DND-41 (cell line): ENCODE data around the gene RNF112.

Source experiments
- ATAC-seq: fragments of 200-7000 bp; cut with Tn5 transposase; 3 replicates; pipeline ENCODE4 v1.9.1; 2021; ENCODE audit warnings: low read depth; ENCODE audit not compliant: insufficient read depth
- DNase-seq: peaks from one replicate; pipeline ENCODE4 v3.0.0-alpha.2; 2020
- H2AFZ ChIP-seq: 2 replicates; pipeline ENCODE4 v1.6.0; 2012; ENCODE audit warnings: low read depth, low read length
- H3K27ac ChIP-seq: 2 replicates; pipeline ENCODE4 v1.5.1; 2012; ENCODE audit warnings: low read length, inconsistent platforms
- H3K27me3 ChIP-seq: fragments of 200-600 bp; sonication (generic); 2 replicates; pipeline ENCODE4 v1.6.0; 2012; ENCODE audit warnings: low read length, mild to moderate bottlenecking, inconsistent platforms; ENCODE audit not compliant: insufficient read depth, poor library complexity
- H3K36me3 ChIP-seq: 2 replicates; pipeline ENCODE4 v1.5.1; 2012; ENCODE audit warnings: low read length, inconsistent platforms; ENCODE audit not compliant: insufficient read depth
- H3K4me1 ChIP-seq: 2 replicates; pipeline ENCODE4 v1.5.1; 2012; ENCODE audit warnings: mild to moderate bottlenecking, low read length; ENCODE audit not compliant: insufficient read depth
- H3K4me2 ChIP-seq: 2 replicates; pipeline ENCODE4 v1.6.0; 2012; ENCODE audit warnings: mild to moderate bottlenecking, moderate library complexity, low read length, inconsistent platforms; ENCODE audit not compliant: insufficient read depth
- H3K4me3 ChIP-seq, 2 experiments: fragments of 200-600 bp in 1 of 2; shearing (Covaris generic) in 1 of 2; 2 replicates each; pipeline ENCODE4 v1.5.1; 2012 to 2016; ENCODE audit warnings: inconsistent platforms in 2 of 2, low read length in 2 of 2, mild to moderate bottlenecking in 2 of 2, low read depth in 1 of 2, moderate library complexity in 1 of 2
- H3K79me2 ChIP-seq: 2 replicates; pipeline ENCODE4 v1.6.0; 2012; ENCODE audit warnings: low read length, inconsistent platforms; ENCODE audit not compliant: insufficient read depth
- H3K9ac ChIP-seq: 2 replicates; pipeline ENCODE4 v1.6.0; 2012; ENCODE audit warnings: low read depth, mild to moderate bottlenecking, inconsistent platforms, low read length, moderate library complexity
- H3K9me3 ChIP-seq: 2 replicates; pipeline ENCODE4 v1.5.1; 2012; ENCODE audit warnings: low read length, moderate library complexity, mild to moderate bottlenecking, inconsistent platforms; ENCODE audit not compliant: insufficient read depth, severe bottlenecking
- H4K20me1 ChIP-seq: 2 replicates; pipeline ENCODE4 v1.6.0; 2012; ENCODE audit warnings: low read length; ENCODE audit not compliant: insufficient read depth
- EZH2 ChIP-seq: IDR thresholded peaks from 3 replicates; pipeline ENCODE4 v1.6.1; 2012; ENCODE audit warnings: borderline replicate concordance, low read depth, mild to moderate bottlenecking, moderate library complexity, low read length, inconsistent platforms; ENCODE audit not compliant: severe bottlenecking
- TF ChIP-seq, protein P1 (sequence below): IDR thresholded peaks from 2 replicates; pipeline ENCODE4 v1.5.1; 2012; ENCODE audit warnings: borderline replicate concordance, low read length, moderate library complexity, mild to moderate bottlenecking; ENCODE audit not compliant: poor library complexity, severe bottlenecking; ENCODE audit errors: extremely low read depth

RNF112 gene

GRCh38 chr17:19464031-19465026, 53.3 kb downstream of the RNF112 start:
- no peak overlapping the region for H2AFZ ChIP-seq
- no peaks in the 10 kb centered on the region for H3K36me3 ChIP-seq

More at GRCh38 chr17:19464031-19465026, 53.3 kb downstream of the RNF112 start:
- Histone ChIP-seq H3K27ac (no peak overlapping the region), H3K4me1 (no peaks in the 10 kb centered on the region), H3K9ac (no peak overlapping the region), H3K79me2 (no peaks in the 10 kb centered on the region), H4K20me1 (0 out of 2 replicates have a peak, but pooled peaks cover 4% of the 10 kb centered on the region), H3K27me3 (no peaks in the 10 kb centered on the region), H3K4me2 (no peak overlapping the region), H3K4me3 (no peak overlapping the region), H3K9me3 (no peaks in the 10 kb centered on the region)
- DNase-seq (no peak), ATAC-seq (no peak)
- TF ChIP-seq, protein P1, sequence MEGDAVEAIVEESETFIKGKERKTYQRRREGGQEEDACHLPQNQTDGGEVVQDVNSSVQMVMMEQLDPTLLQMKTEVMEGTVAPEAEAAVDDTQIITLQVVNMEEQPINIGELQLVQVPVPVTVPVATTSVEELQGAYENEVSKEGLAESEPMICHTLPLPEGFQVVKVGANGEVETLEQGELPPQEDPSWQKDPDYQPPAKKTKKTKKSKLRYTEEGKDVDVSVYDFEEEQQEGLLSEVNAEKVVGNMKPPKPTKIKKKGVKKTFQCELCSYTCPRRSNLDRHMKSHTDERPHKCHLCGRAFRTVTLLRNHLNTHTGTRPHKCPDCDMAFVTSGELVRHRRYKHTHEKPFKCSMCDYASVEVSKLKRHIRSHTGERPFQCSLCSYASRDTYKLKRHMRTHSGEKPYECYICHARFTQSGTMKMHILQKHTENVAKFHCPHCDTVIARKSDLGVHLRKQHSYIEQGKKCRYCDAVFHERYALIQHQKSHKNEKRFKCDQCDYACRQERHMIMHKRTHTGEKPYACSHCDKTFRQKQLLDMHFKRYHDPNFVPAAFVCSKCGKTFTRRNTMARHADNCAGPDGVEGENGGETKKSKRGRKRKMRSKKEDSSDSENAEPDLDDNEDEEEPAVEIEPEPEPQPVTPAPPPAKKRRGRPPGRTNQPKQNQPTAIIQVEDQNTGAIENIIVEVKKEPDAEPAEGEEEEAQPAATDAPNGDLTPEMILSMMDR, result no peak
- no peak for TF ChIP-seq EZH2
